ENCODE results near the gene KDM4B.

Gene KDM4B

DNA sequence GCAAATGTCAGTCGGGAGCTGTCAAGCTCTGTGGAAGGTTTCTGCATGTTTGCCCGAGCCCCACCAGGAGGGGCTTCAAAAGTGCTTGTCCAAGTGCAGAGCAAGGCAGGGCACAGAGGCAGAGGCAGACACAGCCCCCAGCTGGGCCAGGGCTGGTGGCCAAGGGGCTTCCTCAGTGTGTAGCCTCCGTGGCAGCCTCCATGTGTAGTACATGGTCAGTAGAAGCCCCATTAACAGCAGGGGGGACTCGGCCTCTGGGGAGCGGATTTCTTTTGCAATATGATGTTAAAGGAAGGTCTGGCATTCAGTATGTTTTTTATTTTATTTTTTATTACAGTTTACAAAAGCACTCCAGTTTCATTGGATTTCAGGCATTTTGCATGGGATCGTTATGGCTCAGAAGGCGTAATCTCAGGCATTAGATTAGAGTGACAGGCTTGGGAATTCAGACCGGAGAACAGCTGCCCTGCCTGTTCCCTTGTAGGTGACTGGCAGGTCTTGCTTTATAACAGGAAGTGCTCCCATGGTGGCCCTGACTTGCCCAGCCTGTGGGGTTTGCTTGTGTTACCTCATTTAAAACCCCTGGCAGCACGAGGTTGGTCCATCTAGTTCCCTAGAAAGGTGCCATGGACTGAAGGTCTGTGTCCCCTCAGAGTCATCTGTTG is 129.2 kb downstream of the KDM4B start:
- DNase-seq (ENCODE audit: low read depth) = peak; percentile 45
- TF ChIP-seq, protein P1, sequence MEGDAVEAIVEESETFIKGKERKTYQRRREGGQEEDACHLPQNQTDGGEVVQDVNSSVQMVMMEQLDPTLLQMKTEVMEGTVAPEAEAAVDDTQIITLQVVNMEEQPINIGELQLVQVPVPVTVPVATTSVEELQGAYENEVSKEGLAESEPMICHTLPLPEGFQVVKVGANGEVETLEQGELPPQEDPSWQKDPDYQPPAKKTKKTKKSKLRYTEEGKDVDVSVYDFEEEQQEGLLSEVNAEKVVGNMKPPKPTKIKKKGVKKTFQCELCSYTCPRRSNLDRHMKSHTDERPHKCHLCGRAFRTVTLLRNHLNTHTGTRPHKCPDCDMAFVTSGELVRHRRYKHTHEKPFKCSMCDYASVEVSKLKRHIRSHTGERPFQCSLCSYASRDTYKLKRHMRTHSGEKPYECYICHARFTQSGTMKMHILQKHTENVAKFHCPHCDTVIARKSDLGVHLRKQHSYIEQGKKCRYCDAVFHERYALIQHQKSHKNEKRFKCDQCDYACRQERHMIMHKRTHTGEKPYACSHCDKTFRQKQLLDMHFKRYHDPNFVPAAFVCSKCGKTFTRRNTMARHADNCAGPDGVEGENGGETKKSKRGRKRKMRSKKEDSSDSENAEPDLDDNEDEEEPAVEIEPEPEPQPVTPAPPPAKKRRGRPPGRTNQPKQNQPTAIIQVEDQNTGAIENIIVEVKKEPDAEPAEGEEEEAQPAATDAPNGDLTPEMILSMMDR (conservative IDR thresholded peaks at IDR 0.05; ENCODE audit: low read depth, low read length) = no peak

DNA sequence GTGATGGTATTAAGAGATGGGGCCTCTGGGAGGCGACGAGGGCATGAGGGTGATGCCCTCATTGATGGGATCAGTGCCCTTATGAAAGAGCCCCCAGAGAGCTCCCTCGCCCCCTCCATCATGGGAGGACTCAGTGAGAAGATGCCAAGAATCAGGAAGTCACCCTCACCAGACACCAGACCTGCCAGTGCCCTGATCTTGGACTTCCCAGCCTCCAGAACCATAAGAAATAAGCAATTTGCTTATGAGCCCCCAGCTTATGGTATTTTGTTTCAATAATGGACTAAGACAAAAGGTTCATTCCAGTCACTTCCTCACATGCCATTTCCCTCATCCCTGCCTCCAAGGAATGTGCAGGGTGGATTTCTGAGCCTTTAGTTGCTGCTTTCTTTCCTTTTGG is 129.7 kb downstream of the KDM4B start:
- no peak for DNase-seq (ENCODE audit: low read depth)
- TF ChIP-seq, protein P1 (conservative IDR thresholded peaks at IDR 0.05; ENCODE audit: low read depth, low read length) = no peak

More for the DNA sequence above, 129.2 kb downstream of the KDM4B start:
- H3K4me3 ChIP-seq (ENCODE audit: low read depth, low read length) = no peak overlapping the region

GRCh38 chr19:5099701-5100221 is 130.8 kb downstream of the KDM4B start:
- TF ChIP-seq, protein P1 (conservative IDR thresholded peaks at IDR 0.05; ENCODE audit: low read depth, low read length) = no peak
- H3K4me3 ChIP-seq (ENCODE audit: low read depth, low read length) = no peak overlapping the region
- DNase-seq (ENCODE audit: low read depth) = peak; percentile 13

More for the DNA sequence above, 129.7 kb downstream of the KDM4B start:
- no peak overlapping the region for H3K4me3 ChIP-seq (ENCODE audit: low read depth, low read length)

DNA sequence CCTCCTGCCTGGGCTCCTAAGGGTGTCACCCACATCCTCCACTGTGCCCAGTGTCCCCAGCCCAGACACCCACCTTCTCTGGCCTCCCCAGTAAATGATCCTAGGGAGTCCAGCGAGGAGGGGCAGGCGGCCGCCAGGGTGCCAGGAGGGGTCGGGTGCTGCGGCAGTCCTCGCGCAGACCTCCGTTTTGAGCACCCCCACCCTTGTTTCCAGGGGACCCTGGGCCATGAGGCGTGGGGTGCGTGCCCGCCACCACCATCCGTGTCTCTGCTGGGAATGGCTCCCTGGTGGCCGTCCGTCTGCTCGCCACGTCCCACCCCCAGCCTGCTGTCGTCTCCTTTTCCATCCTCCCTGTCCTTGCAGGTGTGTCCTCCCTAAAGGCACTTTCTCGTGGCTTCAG is 133.0 kb downstream of the KDM4B start:
- TF ChIP-seq, protein P1 (conservative IDR thresholded peaks at IDR 0.05; ENCODE audit: low read depth, low read length) = no peak
- no peak for DNase-seq (ENCODE audit: low read depth)
- H3K4me3 ChIP-seq (ENCODE audit: low read depth, low read length) = no peak overlapping the region

GRCh38 chr19:5102520-5102919 is 133.6 kb downstream of the KDM4B start:
- no peak for DNase-seq (ENCODE audit: low read depth)
- no peak overlapping the region for H3K4me3 ChIP-seq (ENCODE audit: low read depth, low read length)
- TF ChIP-seq, protein P1 (conservative IDR thresholded peaks at IDR 0.05; ENCODE audit: low read depth, low read length) = no peak

DNA sequence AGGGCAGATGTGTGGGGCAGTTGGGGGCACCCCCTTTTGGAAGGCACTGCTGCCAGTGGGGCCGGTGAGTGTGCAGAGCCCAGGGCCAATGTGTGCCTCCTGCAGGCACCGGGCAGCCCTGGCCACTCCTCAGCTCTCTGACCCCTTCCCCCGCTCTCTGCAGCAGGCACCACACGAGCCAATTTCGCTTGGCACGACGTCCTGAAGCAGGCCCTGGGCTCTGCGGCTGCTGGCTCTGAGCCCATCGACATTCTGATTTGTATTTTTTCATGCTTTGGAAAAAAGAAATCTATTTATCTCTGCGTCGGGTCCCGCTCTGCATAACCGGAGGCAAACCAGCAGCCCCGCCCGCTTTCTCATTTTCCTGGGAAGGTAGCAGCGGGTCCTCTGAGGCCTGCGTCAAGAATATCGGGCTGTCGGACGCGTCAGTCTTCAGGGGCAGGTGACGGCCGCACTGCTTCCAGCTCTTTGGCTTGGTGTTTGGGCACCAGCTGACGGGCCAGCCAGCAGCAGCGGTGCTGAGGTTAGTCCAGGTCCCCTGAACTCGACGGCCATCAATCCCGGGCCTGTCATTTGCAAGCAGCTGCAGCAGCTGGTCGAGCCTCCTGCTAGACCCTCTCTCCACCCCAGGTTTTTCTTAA is 134.3 kb downstream of the KDM4B start:
- H3K4me3 ChIP-seq (ENCODE audit: low read depth, low read length) = no peak overlapping the region
- TF ChIP-seq, protein P1 (conservative IDR thresholded peaks at IDR 0.05; ENCODE audit: low read depth, low read length) = no peak
- no peak for DNase-seq (ENCODE audit: low read depth)

Measured in choroid plexus epithelial cell (primary cell).